Osteoblast (primary cell): Measurements from ENCODE around the gene ALDH3A1. TPM values are rescaled to one million over a fixed set of nuclear protein-coding genes. Genes with fewer than 3 reads are reported as not detected.

Experiments
- DNase-seq: peaks from one replicate; pipeline ENCODE4 v3.0.0; 2011; ENCODE audit warnings: low spot score, mixed read lengths; ENCODE audit not compliant: insufficient read length; ENCODE audit errors: missing footprints
- H2AFZ ChIP-seq: 2 replicates; pipeline ENCODE4 v1.6.0; 2011; ENCODE audit warnings: mild to moderate bottlenecking, low read length
- H3K27ac ChIP-seq: 2 replicates; pipeline ENCODE4 v1.5.1; 2011; ENCODE audit warnings: mild to moderate bottlenecking, low read depth, low read length, moderate library complexity
- H3K27me3 ChIP-seq: 2 replicates; pipeline ENCODE4 v1.6.0; 2012; ENCODE audit warnings: mild to moderate bottlenecking, control low read depth, inconsistent platforms, low read length, moderate library complexity; ENCODE audit not compliant: insufficient read depth
- H3K36me3 ChIP-seq: 2 replicates; pipeline ENCODE4 v1.5.1; 2011; ENCODE audit warnings: mild to moderate bottlenecking, low read length, control low read depth, moderate library complexity; ENCODE audit not compliant: insufficient read depth
- H3K4me1 ChIP-seq: 2 replicates; pipeline ENCODE4 v1.5.1; 2011; ENCODE audit warnings: mild to moderate bottlenecking, low read length, control low read depth, moderate library complexity; ENCODE audit not compliant: insufficient read depth
- H3K4me2 ChIP-seq: 2 replicates; pipeline ENCODE4 v1.6.0; 2011; ENCODE audit warnings: mild to moderate bottlenecking, low read length; ENCODE audit not compliant: insufficient read depth
- H3K4me3 ChIP-seq: fragments of 200-600 bp; sonication (generic); 3 replicates; pipeline ENCODE4 v1.5.1; 2012; ENCODE audit warnings: mild to moderate bottlenecking, low read length, inconsistent platforms; ENCODE audit not compliant: insufficient read depth
- H3K79me2 ChIP-seq: 2 replicates; pipeline ENCODE4 v1.6.0; 2012; ENCODE audit warnings: mild to moderate bottlenecking, low read length, control low read depth, inconsistent platforms; ENCODE audit not compliant: insufficient read depth
- H3K9me3 ChIP-seq: 2 replicates; pipeline ENCODE4 v1.5.1; 2011; ENCODE audit warnings: low read depth, low read length, control low read depth
- H4K20me1 ChIP-seq: 2 replicates; pipeline ENCODE4 v1.6.0; 2012; ENCODE audit warnings: mild to moderate bottlenecking, low read length, control low read depth; ENCODE audit not compliant: insufficient read depth
- total RNA-seq: library from RNA; depleted of rRNA; stranded (reverse); fragments of >200 nt; gene quantifications from 2 replicates; pipeline ENCODE4 v1.2.3, GENCODE V29; 2012
- TF ChIP-seq, protein P1 (sequence below): IDR thresholded peaks from 2 replicates; pipeline ENCODE4 v1.5.1; 2011; ENCODE audit warnings: mild to moderate bottlenecking, low read depth, low read length, moderate library complexity; ENCODE audit errors: extremely low read depth

ALDH3A1 gene
- total RNA-seq, 1 donor: under 0.01 TPM

GRCh38 chr17:19719355-19720209 lies 28.5 kb downstream of the ALDH3A1 start:
- Histone ChIP-seq H3K4me2 (no peak overlapping the region), H3K79me2 (no peaks in the 10 kb centered on the region), H3K36me3 (no peaks in the 10 kb centered on the region), H3K27ac (no peak overlapping the region), H3K4me3 (no peak overlapping the region), H3K4me1 (peaks cover 5% of the 10 kb centered on the region), H2AFZ (no peak overlapping the region), H3K27me3 (no peaks in the 10 kb centered on the region), H3K9me3 (no peaks in the 10 kb centered on the region), H4K20me1 (no peaks in the 10 kb centered on the region)
- DNase-seq: peak; percentile 84
- TF ChIP-seq, protein P1, sequence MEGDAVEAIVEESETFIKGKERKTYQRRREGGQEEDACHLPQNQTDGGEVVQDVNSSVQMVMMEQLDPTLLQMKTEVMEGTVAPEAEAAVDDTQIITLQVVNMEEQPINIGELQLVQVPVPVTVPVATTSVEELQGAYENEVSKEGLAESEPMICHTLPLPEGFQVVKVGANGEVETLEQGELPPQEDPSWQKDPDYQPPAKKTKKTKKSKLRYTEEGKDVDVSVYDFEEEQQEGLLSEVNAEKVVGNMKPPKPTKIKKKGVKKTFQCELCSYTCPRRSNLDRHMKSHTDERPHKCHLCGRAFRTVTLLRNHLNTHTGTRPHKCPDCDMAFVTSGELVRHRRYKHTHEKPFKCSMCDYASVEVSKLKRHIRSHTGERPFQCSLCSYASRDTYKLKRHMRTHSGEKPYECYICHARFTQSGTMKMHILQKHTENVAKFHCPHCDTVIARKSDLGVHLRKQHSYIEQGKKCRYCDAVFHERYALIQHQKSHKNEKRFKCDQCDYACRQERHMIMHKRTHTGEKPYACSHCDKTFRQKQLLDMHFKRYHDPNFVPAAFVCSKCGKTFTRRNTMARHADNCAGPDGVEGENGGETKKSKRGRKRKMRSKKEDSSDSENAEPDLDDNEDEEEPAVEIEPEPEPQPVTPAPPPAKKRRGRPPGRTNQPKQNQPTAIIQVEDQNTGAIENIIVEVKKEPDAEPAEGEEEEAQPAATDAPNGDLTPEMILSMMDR: no peak

DNA sequence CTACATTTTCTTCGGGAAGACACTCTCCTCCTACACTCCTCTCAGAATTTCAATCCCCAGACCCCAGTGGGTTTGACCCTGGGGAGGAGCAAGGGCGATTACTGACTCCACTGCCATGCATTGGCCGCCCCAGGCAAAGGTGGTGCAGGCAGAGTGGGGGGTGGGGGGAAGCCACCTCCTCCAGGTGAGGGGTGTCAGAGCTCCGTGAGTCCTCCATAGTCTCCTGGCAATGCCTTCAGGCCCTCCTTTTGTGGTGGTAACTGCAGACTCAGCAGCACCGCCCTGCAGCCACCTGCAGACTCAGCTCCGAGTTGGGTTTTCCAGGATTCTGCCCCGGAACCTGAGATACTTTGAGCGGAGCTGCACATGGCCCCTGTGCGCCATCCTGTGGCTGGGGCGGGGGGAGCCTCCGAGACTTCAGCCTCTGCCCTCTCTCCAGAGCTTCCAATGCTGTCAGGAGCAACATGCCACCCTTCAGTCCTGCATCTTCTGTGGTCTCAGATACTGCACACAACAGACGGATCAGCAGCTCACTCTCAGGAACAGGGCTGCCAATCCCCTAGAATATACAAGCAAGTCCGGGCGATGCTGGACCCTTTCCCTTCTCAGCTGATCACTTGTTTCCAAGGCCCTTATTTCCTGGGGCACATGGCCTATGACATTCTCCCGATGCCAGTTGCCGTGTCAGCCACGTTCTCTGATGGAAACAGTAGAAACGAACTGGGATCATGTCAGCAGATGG lies 29.3 kb downstream of the ALDH3A1 start:
- Histone ChIP-seq H2AFZ (no peak overlapping the region), H3K4me2 (no peak overlapping the region), H3K36me3 (no peaks in the 10 kb centered on the region), H3K27ac (no peak overlapping the region), H3K27me3 (no peaks in the 10 kb centered on the region), H4K20me1 (no peaks in the 10 kb centered on the region), H3K4me3 (no peak overlapping the region), H3K9me3 (no peaks in the 10 kb centered on the region), H3K79me2 (no peaks in the 10 kb centered on the region), H3K4me1 (no peaks in the 10 kb centered on the region)
- peak; percentile 87 for DNase-seq
- TF ChIP-seq, protein P1: peak; percentile 6

DNA sequence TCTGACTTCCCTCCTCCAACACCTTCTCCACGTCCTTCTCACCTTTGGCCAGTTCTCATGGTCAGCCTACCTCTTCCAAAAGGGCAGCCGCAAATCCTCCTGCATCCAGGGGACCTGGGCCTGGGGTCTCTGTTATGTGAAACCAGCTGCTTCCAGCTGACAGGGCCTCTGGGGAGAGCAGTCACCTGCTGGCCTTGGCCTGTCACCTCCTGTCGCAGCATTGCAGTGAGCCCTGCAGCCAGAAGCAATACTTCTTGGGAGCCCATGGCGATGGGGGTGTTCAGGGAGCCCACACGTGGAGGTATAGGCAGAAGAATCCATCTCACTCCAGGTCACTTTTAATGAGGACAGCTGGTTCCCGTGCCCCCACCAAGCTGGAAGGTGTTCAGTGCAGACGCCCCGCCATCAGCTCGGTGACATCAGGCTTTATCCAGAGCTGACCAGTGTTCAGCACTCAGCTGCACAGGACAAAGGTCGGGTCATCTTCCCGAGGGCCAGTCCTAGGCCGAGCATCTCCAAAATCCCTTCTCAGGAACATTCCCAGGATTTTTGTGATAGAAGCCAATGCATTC lies 30.0 kb downstream of the ALDH3A1 start:
- H3K36me3 ChIP-seq: no peaks in the 10 kb centered on the region
- H2AFZ ChIP-seq: no peak overlapping the region
- no peaks in the 10 kb centered on the region for H3K79me2 ChIP-seq
- H3K4me3 ChIP-seq: no peak overlapping the region
- no peak overlapping the region for H3K4me2 ChIP-seq
- TF ChIP-seq, protein P1: no peak
- no peak overlapping the region for H3K27ac ChIP-seq
- DNase-seq: no peak
- H3K9me3 ChIP-seq: no peaks in the 10 kb centered on the region
- no peaks in the 10 kb centered on the region for H4K20me1 ChIP-seq
- no peaks in the 10 kb centered on the region for H3K4me1 ChIP-seq
- H3K27me3 ChIP-seq: no peaks in the 10 kb centered on the region
